Endothelial cell of umbilical vein (primary cell): Measurements from ENCODE around the gene PFDN5. TPM values are rescaled to one million over a fixed set of nuclear protein-coding genes. Genes with fewer than 3 reads are reported as not detected.

ENCODE experiments used
- BruUV-seq: library from RNA; stranded (reverse); fragments of 400-500 nt; replicated peaks from 2 replicates; lab custom pipeline; 2021; lab: Mats Ljungman, UMichigan
- CTCF ChIA-PET: fragments of 300-600, 350-600 bp; sonication (Branson Sonifier 250); formaldehyde crosslinking; loops from one replicate; lab custom pipeline; 2021; ENCODE audit warnings: antibody characterized with exemption, inconsistent platforms; lab: Charles Lee
- POLR2A ChIA-PET: fragments of 300-600, 350-600 bp; sonication (Branson Sonifier 250); formaldehyde crosslinking; loops from one replicate; lab custom pipeline; 2021; ENCODE audit warnings: antibody characterized with exemption, inconsistent platforms; lab: Charles Lee
- DNase-seq: peaks from one replicate; pipeline ENCODE4 v3.0.0-alpha.2; 2011; ENCODE audit warnings: low read depth, low spot score
- FAIRE-seq: peaks from 2 replicates; lab custom pipeline; 2011; peaks lifted over from hg19 to GRCh38; lab: Jason Lieb, UNC
- H2AFZ ChIP-seq: 2 replicates; pipeline ENCODE4 v1.6.0; 2012; ENCODE audit warnings: low read depth, low read length, control low read depth, inconsistent platforms
- H3K27ac ChIP-seq: 2 replicates; pipeline ENCODE4 v1.5.1; 2011; ENCODE audit warnings: low read depth, mild to moderate bottlenecking, control low read depth, low read length, moderate library complexity; ENCODE audit not compliant: insufficient read depth
- H3K27me3 ChIP-seq, 2 experiments: 2 replicates each; pipeline versions ENCODE4 v1.6.0 to v1.6.1; 2011; ENCODE audit warnings: low read length in 2 of 2, mixed read lengths in 1 of 2; ENCODE audit not compliant: control insufficient read depth in 2 of 2, insufficient read depth in 2 of 2
- H3K36me3 ChIP-seq, 2 experiments: 2 replicates in 1 of 2; 3 replicates in 1 of 2; pipeline ENCODE4 v1.5.1; 2011; ENCODE audit warnings: low read length in 2 of 2, mild to moderate bottlenecking in 1 of 2, moderate library complexity in 1 of 2; ENCODE audit not compliant: control insufficient read depth in 2 of 2, insufficient read depth in 2 of 2; ENCODE audit errors: extremely low read depth in 1 of 2
- H3K4me1 ChIP-seq: 3 replicates; pipeline ENCODE4 v1.5.1; 2011; ENCODE audit warnings: mild to moderate bottlenecking, low read length; ENCODE audit not compliant: control insufficient read depth, insufficient read depth; ENCODE audit errors: extremely low read depth
- H3K4me2 ChIP-seq: 2 replicates; pipeline ENCODE4 v1.6.1; 2011; ENCODE audit warnings: low read length, control low read depth, mixed read lengths; ENCODE audit not compliant: insufficient read depth
- H3K4me3 ChIP-seq, 3 experiments: fragments of 200-600 bp in 1 of 3; sonication (generic), shearing (Covaris generic) in 1 of 3; replicated peaks in 1 of 3; 2 replicates each; pipeline ENCODE4 v1.5.1; 2011 to 2016; ENCODE audit warnings: control low read depth in 3 of 3, low read length in 3 of 3, mild to moderate bottlenecking in 2 of 3, inconsistent platforms in 1 of 3, low read depth in 1 of 3, moderate library complexity in 1 of 3; ENCODE audit not compliant: insufficient read depth in 1 of 3
- H3K79me2 ChIP-seq: 2 replicates; pipeline ENCODE4 v1.6.0; 2012; ENCODE audit warnings: low read length, inconsistent platforms; ENCODE audit not compliant: control insufficient read depth, insufficient read depth
- H3K9ac ChIP-seq: replicated peaks from 2 replicates; pipeline ENCODE3; 2011; ENCODE audit warnings: low read length, control low read depth; ENCODE audit not compliant: insufficient read depth; ENCODE audit errors: extremely low read depth
- H3K9me1 ChIP-seq: replicated peaks from 3 replicates; pipeline ENCODE4 v1.6.0; 2011; ENCODE audit warnings: mild to moderate bottlenecking, low read length; ENCODE audit not compliant: control insufficient read depth, insufficient read depth; ENCODE audit errors: extremely low read depth
- H3K9me3 ChIP-seq: replicated peaks from 2 replicates; pipeline ENCODE4 v1.5.1; 2012; ENCODE audit warnings: low read length, inconsistent platforms; ENCODE audit not compliant: control insufficient read depth, insufficient read depth
- H4K20me1 ChIP-seq: replicated peaks from 2 replicates; pipeline ENCODE3; 2011; ENCODE audit warnings: mild to moderate bottlenecking, low read length; ENCODE audit not compliant: control insufficient read depth, insufficient read depth; ENCODE audit errors: extremely low read depth
- EZH2 ChIP-seq: IDR thresholded peaks from 2 replicates; pipeline ENCODE4 v1.6.1; 2012; ENCODE audit warnings: borderline replicate concordance, low read depth, mild to moderate bottlenecking, moderate library complexity, low read length, inconsistent platforms; ENCODE audit not compliant: severe bottlenecking
- JUN ChIP-seq: IDR thresholded peaks from 2 replicates; pipeline ENCODE4 v1.6.1; 2011; ENCODE audit warnings: borderline replicate concordance, low read depth; ENCODE audit not compliant: insufficient read length, insufficient read depth
- MYC ChIP-seq: IDR thresholded peaks from one replicate; pipeline ENCODE4 v1.6.1; 2011; ENCODE audit warnings: mild to moderate bottlenecking, low read depth, low read length
- POLR2A ChIP-seq: IDR thresholded peaks from 2 replicates; pipeline ENCODE4 v1.6.1; 2012; ENCODE audit warnings: low read depth, mild to moderate bottlenecking, control low read depth, low read length
- POLR2AphosphoS5 ChIP-seq: IDR thresholded peaks from 2 replicates; pipeline ENCODE4 v1.6.1; 2012; ENCODE audit warnings: low read depth, mild to moderate bottlenecking, control low read depth, low read length, moderate library complexity; ENCODE audit not compliant: insufficient read depth
- dilution Hi-C: fragments of 300-500 bp; cut with MboI; formaldehyde crosslinking; loops from one replicate; pipeline ENCODE4 v1.15.0; 2019; ENCODE audit warnings: low sequenced_read_pairs; ENCODE audit not compliant: extremely low pct_ligation_motif_present
- intact Hi-C: fragments of 100-400 bp; cut with micrococcal nuclease; formaldehyde crosslinking; loops from one replicate; pipeline ENCODE4 v1.10.0; 2022
- polyA plus RNA-seq, 4 experiments: library from polyadenylated mRNA; depleted of rRNA in 3 of 4; stranded (reverse) in 3 of 4; unstranded in 1 of 4; fragments of >200 nt; gene quantifications; 2 replicates each; pipeline versions ENCODE4 v1.2.1 to v1.2.3, GENCODE V29; 2011 to 2012; ENCODE audit warnings: missing spikeins in 1 of 4
- total RNA-seq: library from RNA; stranded (reverse); gene quantifications from 2 replicates; pipeline ENCODE4 v1.2.3, GENCODE V29; 2021
- TF ChIP-seq, protein P1 (sequence below): IDR thresholded peaks from 2 replicates; pipeline ENCODE4 v1.6.1; 2011; ENCODE audit not compliant: insufficient read depth, insufficient read length
- TF ChIP-seq, protein P2 (sequence below), 2 donors: IDR thresholded peaks; 1 replicate in 1 of 2; 2 replicates in 1 of 2; pipeline ENCODE4 v1.5.1; 2011; ENCODE audit warnings: low read length in 2 of 2, mild to moderate bottlenecking in 2 of 2, moderate library complexity in 2 of 2, control low read depth in 1 of 2, inconsistent platforms in 1 of 2, low read depth in 1 of 2; ENCODE audit not compliant: insufficient read depth in 1 of 2; ENCODE audit errors: extremely low read depth in 1 of 2

Gene PFDN5
- total and polyA plus RNA-seq, 2 donors (not counting 3 experiments of a cell fraction or from before 2014, with no cell fraction given), result 301 to 745 TPM

DNA sequence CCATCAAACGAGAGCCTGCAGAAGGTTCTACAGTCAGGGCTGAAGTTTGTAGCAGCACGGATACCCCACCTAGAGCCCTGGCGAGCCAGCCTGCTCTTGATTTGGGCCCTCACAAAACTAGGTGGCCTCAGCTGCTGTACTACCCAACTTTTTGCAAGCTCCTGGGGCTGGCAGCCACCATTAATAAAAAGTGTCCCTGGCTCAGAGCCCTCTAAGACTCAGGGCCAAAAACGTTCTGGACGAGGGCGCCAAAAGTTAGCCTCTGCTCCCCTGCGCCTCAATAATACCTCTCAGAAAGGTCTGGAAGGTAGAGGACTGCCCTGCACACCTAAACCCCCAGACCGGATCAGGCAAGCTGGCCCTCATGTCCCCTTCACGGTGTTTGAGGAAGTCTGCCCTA is 8.9 kb upstream of the PFDN5 start:
- TF ChIP-seq POLR2AphosphoS5, result no peak
- TF ChIP-seq POLR2A, result no peak
- TF ChIP-seq, protein P1, sequence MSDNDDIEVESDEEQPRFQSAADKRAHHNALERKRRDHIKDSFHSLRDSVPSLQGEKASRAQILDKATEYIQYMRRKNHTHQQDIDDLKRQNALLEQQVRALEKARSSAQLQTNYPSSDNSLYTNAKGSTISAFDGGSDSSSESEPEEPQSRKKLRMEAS, result no peak
- no peak for TF ChIP-seq MYC
- no peak for TF ChIP-seq EZH2
- Histone ChIP-seq H3K79me2 (no peaks in the 10 kb centered on the region), H3K27me3 (no peaks in the 10 kb centered on the region), H3K27ac (no peak overlapping the region), H3K4me1 (peaks cover 17% of the 10 kb centered on the region), H3K36me3 (peaks cover 10 to 20% of the 10 kb centered on the region in 2 experiments), H2AFZ (no peak overlapping the region), H3K4me2 (no peak overlapping the region), H3K9me3 (no peaks in the 10 kb centered on the region), H3K4me3 (no peak overlapping the region), H3K9me1 (no peaks in the 10 kb centered on the region), H3K9ac (no peak overlapping the region), H4K20me1 (no peaks in the 10 kb centered on the region)
- FAIRE-seq (no peak), DNase-seq (no peak)
- TSS peak; percentile 26 for BruUV-seq
- ChIA-PET POLR2A (no interaction called here), CTCF (interaction anchor here (0.6 to 12.3 kb wide), 9 partner anchors 8 to 220 kb away, joined by 3 to 366 read pairs (median 3); no protein-coding TSS in a partner anchor)
- intact Hi-C loops (no loop called here), dilution Hi-C loops (no loop called here)

DNA sequence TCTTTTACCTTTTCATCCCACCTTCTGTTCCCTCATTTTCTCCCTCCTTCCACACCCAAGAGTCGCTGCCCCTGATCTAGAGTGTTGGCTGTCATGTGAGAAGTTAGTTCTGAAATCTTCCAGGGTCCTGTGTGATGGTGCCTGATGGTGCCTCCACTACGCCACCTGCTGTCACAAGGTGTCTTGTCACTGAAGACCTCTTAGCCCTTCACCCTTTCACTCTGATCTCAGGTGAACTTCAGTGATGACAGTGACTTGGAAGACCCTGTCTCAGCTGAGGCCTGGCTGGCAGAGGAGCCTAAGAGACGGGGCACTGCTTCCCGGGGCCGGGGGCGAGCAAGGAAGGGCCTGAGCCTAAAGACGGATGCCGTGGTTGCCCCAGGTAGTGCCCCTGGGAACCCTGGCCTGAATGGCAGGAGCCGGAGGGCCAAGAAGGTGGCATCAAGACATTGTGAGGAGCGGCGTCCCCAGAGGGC is 7.6 kb upstream of the PFDN5 start:
- ChIA-PET POLR2A (interaction anchor here (1.1 kb wide), 1 partner anchor 222 kb away, joined by 3 read pairs; no protein-coding TSS in a partner anchor), CTCF (interaction anchor here (0.9 to 12.3 kb wide), 16 partner anchors 9 to 222 kb away, joined by 3 to 366 read pairs (median 6); partner anchors contain the start of genes AAAS, ESPL1 and MYG1)
- Histone ChIP-seq H3K9me3 (no peaks in the 10 kb centered on the region), H3K4me1 (peaks cover 17% of the 10 kb centered on the region), H3K9me1 (no peaks in the 10 kb centered on the region), H3K27ac (no peak overlapping the region), H3K4me2 (no peak overlapping the region), H4K20me1 (no peaks in the 10 kb centered on the region), H3K79me2 (no peaks in the 10 kb centered on the region), H3K27me3 (no peaks in the 10 kb centered on the region), H3K9ac (no peak overlapping the region), H3K36me3 (peaks cover 6 to 15% of the 10 kb centered on the region in 2 experiments), H2AFZ (no peak overlapping the region), H3K4me3 (no peak overlapping the region)
- intact Hi-C loops, result loop anchor here (1.0 kb wide), 1 partner anchor 74 kb away; no protein-coding TSS in a partner anchor
- peak; percentile 61 for FAIRE-seq
- dilution Hi-C loops, result no loop called here
- peak; percentile 66 for DNase-seq
- no peak for TF ChIP-seq MYC
- TF ChIP-seq, protein P2, sequence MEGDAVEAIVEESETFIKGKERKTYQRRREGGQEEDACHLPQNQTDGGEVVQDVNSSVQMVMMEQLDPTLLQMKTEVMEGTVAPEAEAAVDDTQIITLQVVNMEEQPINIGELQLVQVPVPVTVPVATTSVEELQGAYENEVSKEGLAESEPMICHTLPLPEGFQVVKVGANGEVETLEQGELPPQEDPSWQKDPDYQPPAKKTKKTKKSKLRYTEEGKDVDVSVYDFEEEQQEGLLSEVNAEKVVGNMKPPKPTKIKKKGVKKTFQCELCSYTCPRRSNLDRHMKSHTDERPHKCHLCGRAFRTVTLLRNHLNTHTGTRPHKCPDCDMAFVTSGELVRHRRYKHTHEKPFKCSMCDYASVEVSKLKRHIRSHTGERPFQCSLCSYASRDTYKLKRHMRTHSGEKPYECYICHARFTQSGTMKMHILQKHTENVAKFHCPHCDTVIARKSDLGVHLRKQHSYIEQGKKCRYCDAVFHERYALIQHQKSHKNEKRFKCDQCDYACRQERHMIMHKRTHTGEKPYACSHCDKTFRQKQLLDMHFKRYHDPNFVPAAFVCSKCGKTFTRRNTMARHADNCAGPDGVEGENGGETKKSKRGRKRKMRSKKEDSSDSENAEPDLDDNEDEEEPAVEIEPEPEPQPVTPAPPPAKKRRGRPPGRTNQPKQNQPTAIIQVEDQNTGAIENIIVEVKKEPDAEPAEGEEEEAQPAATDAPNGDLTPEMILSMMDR (IDR thresholded peaks at IDR 0.05; ENCODE audit: extremely low read depth in 1 of 2, insufficient read depth in 1 of 2, low read depth in 1 of 2, low read length in 2 of 2), result peak; percentile 45 to 65
- no peak for TF ChIP-seq JUN
- no TSS peak for BruUV-seq
